ENCODE results near the gene TMCC1.
A peak's percentile ranks its signal among the peaks of the same experiment; 100 is the strongest.

TMCC1 gene

GRCh38 chr3:129657261-129658046, 236.1 kb downstream of the TMCC1 start:
- WGBS = 52% methylated on average over 1 of the region's 2 CpGs

DNA sequence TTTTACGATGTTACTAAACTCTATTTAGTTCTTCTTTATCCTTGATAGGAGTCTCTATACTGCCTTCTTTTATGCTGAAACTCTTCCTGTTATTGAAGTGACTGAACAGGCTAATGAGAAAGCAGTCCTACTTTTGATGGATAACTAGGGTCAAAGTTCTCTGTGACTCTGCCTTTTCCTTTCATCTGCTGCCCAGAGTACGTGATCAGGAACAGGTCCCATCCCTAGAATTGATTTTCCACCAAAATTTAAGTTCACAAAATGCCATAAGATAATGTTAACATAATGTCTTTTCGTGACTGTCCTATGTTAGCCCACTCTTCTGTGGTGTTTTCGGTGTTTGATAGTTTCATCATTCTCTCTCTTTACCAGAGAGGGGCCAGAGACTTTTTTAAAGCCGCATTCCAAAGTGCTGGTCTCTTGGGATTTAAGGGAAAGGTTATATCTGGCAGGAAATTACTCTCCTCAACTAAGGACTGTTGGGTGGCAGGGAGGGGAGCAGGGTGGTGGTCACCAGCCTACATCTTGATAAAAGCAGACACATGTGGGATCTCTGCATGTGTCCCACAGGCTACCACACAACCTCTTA, 236.8 kb downstream of the TMCC1 start:
- Histone ChIP-seq H2AFZ (ENCODE audit: low read depth, low read length) (no peak overlapping the region), H2BK120ac (ENCODE audit: low read depth, low read length) (no peak overlapping the region), H3K4me3 (ENCODE audit: insufficient read depth in 1 of 2, low read depth in 1 of 2, low read length in 2 of 2) (no peak overlapping the region), H3K27ac (ENCODE audit: low read length, poor library complexity, severe bottlenecking) (peak overlapping the region; percentile 12), H3K14ac (ENCODE audit: low read length in 2 of 2) (no peak overlapping the region), H3K79me1 (replicated peaks; ENCODE audit: low read length, poor library complexity, severe bottlenecking) (peaks cover 8% of the 10 kb centered on the region), H3K36me3 (ENCODE audit: control insufficient read depth in 1 of 2, insufficient read depth in 2 of 2, low read depth in 1 of 2, low read length in 2 of 2) (peaks cover 0 to 8% of the 10 kb centered on the region in 2 experiments), H3K18ac (ENCODE audit: low read depth in 1 of 2, low read length in 2 of 2) (no peak overlapping the region), H3K9me3 (ENCODE audit: control insufficient read depth, low read length) (no peaks in the 10 kb centered on the region), H3K4me1 (ENCODE audit: control insufficient read depth, insufficient read depth, low read depth, low read length) (peaks cover 3% of the 10 kb centered on the region), H3K27me3 (ENCODE audit: control insufficient read depth in 1 of 2, insufficient read depth in 1 of 2, low read length in 2 of 2) (no peaks in the 10 kb centered on the region), H2BK12ac (ENCODE audit: low read length in 2 of 2) (no peak overlapping the region), H4K8ac (ENCODE audit: low read length) (no peak overlapping the region), H3K9ac (ENCODE audit: low read length) (no peak overlapping the region), H4K91ac (ENCODE audit: low read length) (no peak overlapping the region), H3K23ac (ENCODE audit: low read length in 2 of 2) (no peak overlapping the region), H2BK5ac (ENCODE audit: low read depth, low read length, poor library complexity, severe bottlenecking) (no peak overlapping the region), H3K4ac (ENCODE audit: low read depth in 1 of 2, low read length in 2 of 2) (no peak overlapping the region), H3K4me2 (ENCODE audit: low read length, poor library complexity, severe bottlenecking) (no peak overlapping the region), H2AK5ac (ENCODE audit: low read length, severe bottlenecking) (peak overlapping the region; percentile 50), H2BK15ac (ENCODE audit: low read depth, poor library complexity, severe bottlenecking) (no peak overlapping the region)
- WGBS = 79% methylated on average over 4 of the region's 5 CpGs
- DNase-seq = no peak

More at GRCh38 chr3:129657261-129658046, 236.1 kb downstream of the TMCC1 start:
- no peak overlapping the region for H3K9ac ChIP-seq (ENCODE audit: low read length)
- H3K4ac ChIP-seq (ENCODE audit: low read depth in 1 of 2, low read length in 2 of 2) = no peak overlapping the region
- no peak overlapping the region for H3K4me2 ChIP-seq (ENCODE audit: low read length, poor library complexity, severe bottlenecking)
- H3K36me3 ChIP-seq (ENCODE audit: control insufficient read depth in 1 of 2, insufficient read depth in 2 of 2, low read depth in 1 of 2, low read length in 2 of 2) = peaks cover 0 to 8% of the 10 kb centered on the region in 2 experiments
- no peak overlapping the region for H2AFZ ChIP-seq (ENCODE audit: low read depth, low read length)
- no peak overlapping the region for H2BK12ac ChIP-seq (ENCODE audit: low read length in 2 of 2)
- H3K18ac ChIP-seq (ENCODE audit: low read depth in 1 of 2, low read length in 2 of 2) = no peak overlapping the region
- H4K8ac ChIP-seq (ENCODE audit: low read length) = no peak overlapping the region
- no peaks in the 10 kb centered on the region for H3K27me3 ChIP-seq (ENCODE audit: control insufficient read depth in 1 of 2, insufficient read depth in 1 of 2, low read length in 2 of 2)
- H3K4me3 ChIP-seq (ENCODE audit: insufficient read depth in 1 of 2, low read depth in 1 of 2, low read length in 2 of 2) = no peak overlapping the region
- peaks cover 3% of the 10 kb centered on the region for H3K4me1 ChIP-seq (ENCODE audit: control insufficient read depth, insufficient read depth, low read depth, low read length)
- H2BK5ac ChIP-seq (ENCODE audit: low read depth, low read length, poor library complexity, severe bottlenecking) = no peak overlapping the region
- H4K91ac ChIP-seq (ENCODE audit: low read length) = no peak overlapping the region
- H3K23ac ChIP-seq (ENCODE audit: low read length in 2 of 2) = no peak overlapping the region
- no peak for DNase-seq
- no peaks in the 10 kb centered on the region for H3K9me3 ChIP-seq (ENCODE audit: control insufficient read depth, low read length)
- no peak overlapping the region for H2BK120ac ChIP-seq (ENCODE audit: low read depth, low read length)
- H3K14ac ChIP-seq (ENCODE audit: low read length in 2 of 2) = no peak overlapping the region
- no peak overlapping the region for H2BK15ac ChIP-seq (ENCODE audit: low read depth, poor library complexity, severe bottlenecking)
- peak overlapping the region; percentile 50 for H2AK5ac ChIP-seq (ENCODE audit: low read length, severe bottlenecking)
- peak overlapping the region; percentile 68 for H3K27ac ChIP-seq (ENCODE audit: low read length, poor library complexity, severe bottlenecking)
- peaks cover 8% of the 10 kb centered on the region for H3K79me1 ChIP-seq (replicated peaks; ENCODE audit: low read length, poor library complexity, severe bottlenecking)

- no peak overlapping the region for H3K27ac ChIP-seq (ENCODE audit: low read length, poor library complexity, severe bottlenecking)
- no peak overlapping the region for H3K9ac ChIP-seq (ENCODE audit: low read length)
- H4K8ac ChIP-seq (ENCODE audit: low read length) = no peak overlapping the region
- H3K4me2 ChIP-seq (ENCODE audit: low read length, poor library complexity, severe bottlenecking) = no peak overlapping the region
- H3K4me3 ChIP-seq (ENCODE audit: insufficient read depth in 1 of 2, low read depth in 1 of 2, low read length in 2 of 2) = no peak overlapping the region
- peaks cover 0 to 17% of the 10 kb centered on the region in 2 experiments for H3K36me3 ChIP-seq (ENCODE audit: control insufficient read depth in 1 of 2, insufficient read depth in 2 of 2, low read depth in 1 of 2, low read length in 2 of 2)
- no peaks in the 10 kb centered on the region for H3K9me3 ChIP-seq (ENCODE audit: control insufficient read depth, low read length)
- H3K18ac ChIP-seq (ENCODE audit: low read depth in 1 of 2, low read length in 2 of 2) = no peak overlapping the region
- no peak for DNase-seq
- H2AK5ac ChIP-seq (ENCODE audit: low read length, severe bottlenecking) = peak overlapping the region; percentile 80
- no peak overlapping the region for H2BK5ac ChIP-seq (ENCODE audit: low read depth, low read length, poor library complexity, severe bottlenecking)
- no peak overlapping the region for H2BK12ac ChIP-seq (ENCODE audit: low read length in 2 of 2)
- no peak overlapping the region for H3K23ac ChIP-seq (ENCODE audit: low read length in 2 of 2)
- H3K27me3 ChIP-seq (ENCODE audit: control insufficient read depth in 1 of 2, insufficient read depth in 1 of 2, low read length in 2 of 2) = no peaks in the 10 kb centered on the region
- H3K14ac ChIP-seq (ENCODE audit: low read length in 2 of 2) = no peak overlapping the region
- no peak overlapping the region for H2BK15ac ChIP-seq (ENCODE audit: low read depth, poor library complexity, severe bottlenecking)
- H3K79me1 ChIP-seq (replicated peaks; ENCODE audit: low read length, poor library complexity, severe bottlenecking) = peaks cover 4% of the 10 kb centered on the region
- H2AFZ ChIP-seq (ENCODE audit: low read depth, low read length) = no peak overlapping the region
- no peak overlapping the region for H4K91ac ChIP-seq (ENCODE audit: low read length)
- peaks cover 9% of the 10 kb centered on the region for H3K4me1 ChIP-seq (ENCODE audit: control insufficient read depth, insufficient read depth, low read depth, low read length)
- H3K4ac ChIP-seq (ENCODE audit: low read depth in 1 of 2, low read length in 2 of 2) = no peak overlapping the region
- 97% methylated on average over 4 of the region's 4 CpGs for WGBS
- H2BK120ac ChIP-seq (ENCODE audit: low read depth, low read length) = no peak overlapping the region
Measured at GRCh38 chr3:129655291-129655700, 238.2 kb downstream of the TMCC1 start.

DNA sequence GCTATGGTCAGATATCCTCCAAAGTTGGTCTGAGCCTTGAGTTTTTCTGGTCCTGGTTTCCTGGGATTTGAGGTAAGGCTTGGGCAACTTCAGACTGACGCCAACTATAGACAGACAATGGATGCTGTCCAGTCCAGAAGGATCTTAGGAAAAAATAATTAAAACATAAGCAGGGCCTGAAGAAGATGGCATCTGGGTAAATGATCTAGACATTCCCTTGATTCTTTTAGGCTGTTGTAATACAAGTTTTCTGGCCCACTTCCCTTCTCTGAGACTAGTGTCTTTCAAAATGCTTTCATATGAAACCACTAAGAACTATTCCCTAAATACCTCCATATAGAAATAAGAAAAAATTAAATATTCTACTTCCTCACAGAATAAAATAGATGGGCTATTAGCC, 239.4 kb downstream of the TMCC1 start:
- no peak overlapping the region for H4K91ac ChIP-seq (ENCODE audit: low read length)
- H3K23ac ChIP-seq (ENCODE audit: low read length in 2 of 2) = no peak overlapping the region
- no peak overlapping the region for H4K8ac ChIP-seq (ENCODE audit: low read length)
- H3K4ac ChIP-seq (ENCODE audit: low read depth in 1 of 2, low read length in 2 of 2) = no peak overlapping the region
- no peak overlapping the region for H2BK12ac ChIP-seq (ENCODE audit: low read length in 2 of 2)
- H3K79me1 ChIP-seq (replicated peaks; ENCODE audit: low read length, poor library complexity, severe bottlenecking) = peaks cover 7% of the 10 kb centered on the region
- H2AK5ac ChIP-seq (ENCODE audit: low read length, severe bottlenecking) = no peak overlapping the region
- no peak overlapping the region for H2BK120ac ChIP-seq (ENCODE audit: low read depth, low read length)
- WGBS = 92% methylated on average over 1 of the region's 1 CpG
- H3K27ac ChIP-seq (ENCODE audit: low read length, poor library complexity, severe bottlenecking) = peak overlapping the region; percentile 82
- H3K4me2 ChIP-seq (ENCODE audit: low read length, poor library complexity, severe bottlenecking) = no peak overlapping the region
- no peak overlapping the region for H3K9ac ChIP-seq (ENCODE audit: low read length)
- H2AFZ ChIP-seq (ENCODE audit: low read depth, low read length) = no peak overlapping the region
- DNase-seq = no peak
- peaks cover 0 to 17% of the 10 kb centered on the region in 2 experiments for H3K36me3 ChIP-seq (ENCODE audit: control insufficient read depth in 1 of 2, insufficient read depth in 2 of 2, low read depth in 1 of 2, low read length in 2 of 2)
- no peak overlapping the region for H2BK5ac ChIP-seq (ENCODE audit: low read depth, low read length, poor library complexity, severe bottlenecking)
- peaks cover 9% of the 10 kb centered on the region for H3K4me1 ChIP-seq (ENCODE audit: control insufficient read depth, insufficient read depth, low read depth, low read length)
- no peak overlapping the region for H2BK15ac ChIP-seq (ENCODE audit: low read depth, poor library complexity, severe bottlenecking)
- H3K14ac ChIP-seq (ENCODE audit: low read length in 2 of 2) = no peak overlapping the region
- no peaks in the 10 kb centered on the region for H3K9me3 ChIP-seq (ENCODE audit: control insufficient read depth, low read length)
- H3K4me3 ChIP-seq (ENCODE audit: insufficient read depth in 1 of 2, low read depth in 1 of 2, low read length in 2 of 2) = no peak overlapping the region
- H3K27me3 ChIP-seq (ENCODE audit: control insufficient read depth in 1 of 2, insufficient read depth in 1 of 2, low read length in 2 of 2) = no peaks in the 10 kb centered on the region
- no peak overlapping the region for H3K18ac ChIP-seq (ENCODE audit: low read depth in 1 of 2, low read length in 2 of 2)
